K562 (cell line): Measurements from ENCODE around the gene SPTBN4. TPM values are rescaled to one million over a fixed set of nuclear protein-coding genes. Genes with fewer than 3 reads are reported as not detected.
A peak's percentile ranks its signal among the peaks of the same experiment; 100 is the strongest.

Source experiments
- ARID3A ChIP-seq: IDR thresholded peaks from 2 replicates; pipeline ENCODE4 v1.6.1; 2012; ENCODE audit warnings: low read depth, low read length, improper control_type of control experiment, borderline replicate concordance
- MCM7 ChIP-seq, 2 experiments: fragments of 450-650 bp; IDR thresholded peaks; 2 replicates each; pipeline ENCODE4 v1.6.1; 2016 to 2018
- MTA2 ChIP-seq: fragments of 450-650 bp; IDR thresholded peaks from 2 replicates; pipeline ENCODE4 v1.6.1; 2016; ENCODE audit warnings: low read depth
- MYC ChIP-seq, 2 experiments: fragments of 250-450 bp in 1 of 2; sonication (Bioruptor Pico) in 1 of 2; IDR thresholded peaks; 2 replicates each; pipeline versions ENCODE4 v1.5.1 to v1.6.1; 2012 to 2021; ENCODE audit warnings: low read depth in 2 of 2, borderline replicate concordance in 1 of 2, improper control_type of control experiment in 1 of 2, low read length in 1 of 2, mild to moderate bottlenecking in 1 of 2, moderate library complexity in 1 of 2
- REST ChIP-seq, 2 experiments: fragments of 450-650 bp; formaldehyde crosslinking in 1 of 2; IDR thresholded peaks; 2 replicates each; pipeline versions ENCODE4 v1.4.0 to v1.6.1; 2014 to 2020; ENCODE audit warnings: mild to moderate bottlenecking in 2 of 2, borderline replicate concordance in 1 of 2, low read depth in 1 of 2
- STAT5A ChIP-seq: IDR thresholded peaks from 2 replicates; pipeline ENCODE4 v1.6.1; 2012; ENCODE audit warnings: low read length, inconsistent platforms, borderline replicate concordance
- XRCC5 ChIP-seq: fragments of 200-400 bp; formaldehyde crosslinking; IDR thresholded peaks from 2 replicates; pipeline ENCODE4 v1.6.1; 2017; ENCODE audit warnings: low read depth, mild to moderate bottlenecking, low read length
- ZNF592 ChIP-seq: fragments of 450-650 bp; IDR thresholded peaks from 2 replicates; pipeline ENCODE4 v1.6.1; 2017; ENCODE audit warnings: antibody characterized with exemption, mild to moderate bottlenecking
- ZNF740 ChIP-seq, 3 experiments: fragments of 200-800 bp in 1 of 3; sonication (Bioruptor generic) in 1 of 3; sonication (generic) in 1 of 3; formaldehyde crosslinking in 1 of 3; IDR thresholded peaks; 2 replicates each; pipeline versions ENCODE4 v1.6.1 to v1.8.0; 2016 to 2022; ENCODE audit warnings: mild to moderate bottlenecking in 2 of 3, missing compliant biosample characterization in 2 of 3, missing genetic modification characterization in 2 of 3, missing genetic modification reagents in 1 of 3
- polyA plus RNA-seq, 8 experiments: library from polyadenylated mRNA; depleted of rRNA in 4 of 8; stranded (reverse) in 5 of 8; unstranded in 3 of 8; fragments of >200 nt; fragmentation: Nextera tagmentation in 2 of 8; fragmentation: Illumina TruSeq in 1 of 8; extraction: Ambion mirVana in 2 of 8; extraction: Trizol in 1 of 8; gene quantifications; 2 replicates each; pipeline versions ENCODE4 v1.2.1 to v1.2.3, GENCODE V29; 2011 to 2014; ENCODE audit warnings: inconsistent platforms in 1 of 8, missing spikeins in 1 of 8
- total RNA-seq, 7 experiments: library from RNA; depleted of rRNA in 6 of 7; stranded (reverse); fragments of >200 nt in 6 of 7; fragmentation: Illumina TruSeq in 2 of 7; extraction: Trizol in 2 of 7; gene quantifications; 2 replicates each; pipeline versions ENCODE4 v1.2.1 to v1.2.3, GENCODE V29; 2011 to 2021; ENCODE audit warnings: low replicate concordance in 1 of 7

SPTBN4 gene
- total and polyA plus RNA-seq, 9 of the 15 experiments (the other 6 are each of a cell fraction or from before 2014, with no cell fraction given), result 0.01 to 1.5 (median 0.86) TPM

GRCh38 chr19:40598121-40598917 is 131.5 kb downstream of the SPTBN4 start (continued):
- TF ChIP-seq ZNF592 (no peak), MYC (IDR thresholded peaks at IDR 0.05; ENCODE audit: low read depth, low read length) (peak; percentile 23; the same call in 1 of the 2 replicates), MYC (CRISPR knock-in tag; IDR thresholded peaks at IDR 0.05; ENCODE audit: borderline replicate concordance, low read depth) (no peak), MTA2 (no peak), MCM7 (IDR thresholded peaks at IDR 0.05) (no peak), STAT5A (no peak), XRCC5 (peak; percentile 89), REST (IDR thresholded peaks at IDR 0.05; ENCODE audit: borderline replicate concordance) (peak; percentile 87), REST (CRISPR knock-in tag; IDR thresholded peaks at IDR 0.05; ENCODE audit: low read depth) (no peak), ARID3A (0 out of 2 replicates have a peak, but pooled peaks have one; percentile 17), ZNF740 (CRISPR knock-in tag; IDR thresholded peaks at IDR 0.05) (peak; percentile 75; the same call in 1 of the 2 replicates), ZNF740 (tag; IDR thresholded peaks at IDR 0.05) (peak in 1 of 2 experiments; percentile 56; a peak in 1 of 4 replicates)
